ENCODE results near the gene VDR. TPM values are rescaled to one million over a fixed set of nuclear protein-coding genes. Genes with fewer than 3 reads are reported as not detected.

VDR gene
- total RNA-seq, 2 donors from 2014 or later = 1.3 to 3.1 TPM

DNA sequence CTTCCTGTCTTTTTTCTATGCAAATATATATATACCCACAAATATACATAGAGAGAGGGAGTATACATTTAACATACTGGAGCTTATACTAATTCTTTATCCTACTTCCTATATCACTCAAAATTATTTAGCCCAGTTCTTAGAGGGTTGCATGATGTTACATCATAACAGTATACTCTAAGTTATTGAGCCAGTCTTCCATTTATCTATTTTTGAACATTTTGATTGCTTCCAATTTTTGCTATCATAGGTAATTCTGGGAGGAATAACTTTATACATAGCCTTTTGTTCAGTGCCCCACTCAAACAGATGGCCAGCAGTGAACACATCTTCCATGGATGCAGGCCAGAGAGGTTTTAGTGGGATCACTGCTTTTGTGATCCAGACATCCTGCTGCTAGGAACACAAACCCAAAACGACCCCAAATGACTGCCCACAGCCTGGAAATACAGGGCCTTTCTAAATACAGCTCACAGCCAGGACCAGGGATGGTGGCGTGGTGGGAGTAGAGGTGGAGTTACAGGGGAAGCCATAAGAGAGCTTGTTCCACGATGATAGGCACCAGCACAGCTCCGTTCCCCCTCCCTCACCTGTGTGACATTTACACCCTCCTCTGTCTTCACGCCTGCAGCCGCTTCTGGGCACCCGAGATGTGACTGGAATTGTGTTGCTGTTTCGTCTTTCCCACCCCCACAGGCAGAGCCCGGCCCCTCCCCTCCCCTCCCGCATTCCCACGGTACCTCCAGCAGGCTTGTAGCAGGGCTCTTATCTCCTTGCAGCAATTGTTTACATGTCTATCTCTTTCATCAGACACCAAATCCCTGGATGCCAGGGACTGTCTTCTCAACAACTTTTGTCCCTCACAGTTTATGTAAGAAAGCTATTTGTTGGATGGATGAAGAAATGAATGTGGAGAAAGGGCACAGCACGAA lies 54.4 kb downstream of the VDR start:
- intact Hi-C loops (cut with DNase I) = no loop called here
- no peak for DNase-seq
- Histone ChIP-seq H3K27ac (no peak overlapping the region), H3K36me3 (replicated peaks in 1 of 2; ENCODE audit: insufficient read depth in 1 of 2, low read depth in 2 of 2) (no peaks in the 10 kb centered on the region), H3K4me3 (no peak overlapping the region), H3K27me3 (no peaks in the 10 kb centered on the region), H3K9me3 (no peaks in the 10 kb centered on the region), H3K4me1 (no peaks in the 10 kb centered on the region)
- ATAC-seq = no peak
- WGBS, 2 donors = 48 to 58% methylated on average over 12 of the region's 12 CpGs
- TF ChIP-seq, protein P1, sequence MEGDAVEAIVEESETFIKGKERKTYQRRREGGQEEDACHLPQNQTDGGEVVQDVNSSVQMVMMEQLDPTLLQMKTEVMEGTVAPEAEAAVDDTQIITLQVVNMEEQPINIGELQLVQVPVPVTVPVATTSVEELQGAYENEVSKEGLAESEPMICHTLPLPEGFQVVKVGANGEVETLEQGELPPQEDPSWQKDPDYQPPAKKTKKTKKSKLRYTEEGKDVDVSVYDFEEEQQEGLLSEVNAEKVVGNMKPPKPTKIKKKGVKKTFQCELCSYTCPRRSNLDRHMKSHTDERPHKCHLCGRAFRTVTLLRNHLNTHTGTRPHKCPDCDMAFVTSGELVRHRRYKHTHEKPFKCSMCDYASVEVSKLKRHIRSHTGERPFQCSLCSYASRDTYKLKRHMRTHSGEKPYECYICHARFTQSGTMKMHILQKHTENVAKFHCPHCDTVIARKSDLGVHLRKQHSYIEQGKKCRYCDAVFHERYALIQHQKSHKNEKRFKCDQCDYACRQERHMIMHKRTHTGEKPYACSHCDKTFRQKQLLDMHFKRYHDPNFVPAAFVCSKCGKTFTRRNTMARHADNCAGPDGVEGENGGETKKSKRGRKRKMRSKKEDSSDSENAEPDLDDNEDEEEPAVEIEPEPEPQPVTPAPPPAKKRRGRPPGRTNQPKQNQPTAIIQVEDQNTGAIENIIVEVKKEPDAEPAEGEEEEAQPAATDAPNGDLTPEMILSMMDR (IDR thresholded peaks at IDR 0.05) = no peak
- TF ChIP-seq POLR2A (IDR thresholded peaks at IDR 0.05) = no peak

DNA sequence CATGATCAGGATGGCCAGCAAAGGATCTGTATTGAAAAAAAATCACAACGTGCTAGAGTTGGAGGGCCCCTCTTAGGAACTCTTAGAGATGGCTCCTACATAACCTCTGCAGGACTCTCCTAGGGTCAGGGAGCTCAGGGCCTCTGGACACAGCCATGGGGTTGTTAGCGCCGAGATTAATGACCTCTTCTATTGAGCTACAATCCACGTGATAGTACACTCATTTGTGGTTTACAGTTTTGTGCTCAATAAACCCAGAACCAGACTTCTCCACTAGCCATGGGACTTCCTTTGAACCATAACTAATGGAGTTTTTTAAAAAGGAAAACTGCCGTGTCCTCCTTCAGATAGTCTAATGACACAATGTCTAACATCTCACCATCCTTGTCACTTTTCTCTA lies 55.5 kb downstream of the VDR start:
- Histone ChIP-seq H3K4me3 (no peak overlapping the region), H3K27me3 (no peaks in the 10 kb centered on the region), H3K9me3 (no peaks in the 10 kb centered on the region), H3K4me1 (no peaks in the 10 kb centered on the region), H3K27ac (no peak overlapping the region), H3K36me3 (replicated peaks in 1 of 2; ENCODE audit: insufficient read depth in 1 of 2, low read depth in 2 of 2) (no peaks in the 10 kb centered on the region)
- WGBS, 2 donors = 69 to 74% methylated on average over 5 of the region's 5 CpGs
- DNase-seq = no peak
- TF ChIP-seq POLR2A (IDR thresholded peaks at IDR 0.05) = no peak
- TF ChIP-seq, protein P1 (IDR thresholded peaks at IDR 0.05) = no peak
- ATAC-seq = no peak
- intact Hi-C loops (cut with DNase I) = no loop called here

DNA sequence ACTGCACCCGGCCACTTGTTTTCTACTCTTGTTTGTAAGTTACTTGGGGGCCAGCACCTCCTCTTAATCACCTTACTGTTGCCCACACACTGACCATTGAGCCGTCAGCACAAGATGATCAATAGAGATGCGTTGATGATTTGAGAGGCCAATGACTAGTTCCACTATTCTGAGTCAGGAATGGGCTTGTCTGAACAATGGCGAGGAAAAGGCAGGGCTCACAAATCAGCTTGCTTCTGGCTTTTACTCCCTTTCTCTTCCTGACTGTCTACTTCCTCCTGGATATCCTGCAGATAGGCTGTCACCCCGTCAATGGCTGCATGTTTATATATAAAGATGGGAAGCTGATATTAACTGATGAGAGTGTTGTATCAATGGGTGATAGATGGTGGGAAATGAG lies 55.9 kb downstream of the VDR start:
- H3K36me3 ChIP-seq (replicated peaks in 1 of 2; ENCODE audit: insufficient read depth in 1 of 2, low read depth in 2 of 2) = no peaks in the 10 kb centered on the region
- H3K27me3 ChIP-seq = no peaks in the 10 kb centered on the region
- H3K9me3 ChIP-seq = no peaks in the 10 kb centered on the region
- ATAC-seq (no peak), DNase-seq (no peak)
- H3K4me1 ChIP-seq = no peaks in the 10 kb centered on the region
- no peak for TF ChIP-seq POLR2A (IDR thresholded peaks at IDR 0.05)
- TF ChIP-seq, protein P1 (IDR thresholded peaks at IDR 0.05) = no peak
- intact Hi-C loops (cut with DNase I) = no loop called here
- WGBS, 2 donors = 78 to 82% methylated on average over 5 of the region's 5 CpGs
- no peak overlapping the region for H3K27ac ChIP-seq
- no peak overlapping the region for H3K4me3 ChIP-seq

DNA sequence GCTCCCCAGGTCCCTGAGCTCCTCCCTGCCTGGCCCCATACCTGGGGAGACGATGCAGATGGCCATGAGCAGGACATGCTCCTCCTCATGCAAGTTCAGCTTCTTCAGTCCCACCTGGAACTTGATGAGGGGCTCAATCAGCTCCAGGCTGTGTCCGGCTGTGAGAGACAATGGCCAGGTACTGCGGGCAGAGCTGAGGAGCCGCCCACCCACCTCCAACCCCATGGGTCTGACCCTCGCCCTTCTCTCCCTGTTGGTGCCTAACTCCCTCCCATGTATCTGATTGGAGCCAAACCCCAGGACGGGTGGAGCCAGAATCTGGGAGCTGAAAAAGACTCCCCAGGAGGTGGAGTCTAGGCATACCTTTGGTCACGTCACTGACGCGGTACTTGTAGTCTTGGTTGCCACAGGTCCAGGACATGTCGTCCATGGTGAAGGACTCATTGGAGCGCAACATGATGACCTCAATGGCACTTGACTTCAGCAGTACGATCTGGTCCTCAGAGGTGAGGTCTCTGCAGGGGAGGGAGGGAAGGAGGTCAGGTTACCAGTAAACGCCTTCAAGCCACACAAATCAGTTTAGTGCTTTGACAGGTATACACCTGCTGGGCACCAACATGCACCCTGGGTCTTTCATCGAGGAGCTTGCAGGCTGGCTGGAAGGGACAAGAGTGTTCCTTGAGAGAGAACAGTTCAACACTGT lies 58.3 kb downstream of the VDR start:
- H3K9me3 ChIP-seq = no peaks in the 10 kb centered on the region
- H3K4me3 ChIP-seq = no peak overlapping the region
- H3K27ac ChIP-seq = no peak overlapping the region
- WGBS, 2 donors = 78 to 90% methylated on average over 13 to 14 of the region's 14 CpGs
- ATAC-seq (no peak), DNase-seq (no peak)
- no peaks in the 10 kb centered on the region for H3K27me3 ChIP-seq
- no peaks in the 10 kb centered on the region for H3K4me1 ChIP-seq
- H3K36me3 ChIP-seq (replicated peaks in 1 of 2; ENCODE audit: insufficient read depth in 1 of 2, low read depth in 2 of 2) = no peaks in the 10 kb centered on the region
- intact Hi-C loops (cut with DNase I) = no loop called here
- TF ChIP-seq POLR2A (IDR thresholded peaks at IDR 0.05) = no peak
- TF ChIP-seq, protein P1 (IDR thresholded peaks at IDR 0.05) = no peak
